CD4-positive, alpha-beta T cell treated with Interleukin-4 for 4 hours (primary cell): Measurements from ENCODE around the gene ZNF185.
"Not testable (repeated sequence)": the region's sequence is repeated elsewhere in the genome, so short reads cannot be mapped to it uniquely, and the experiment has no call there.

ENCODE experiments used
- DNase-seq: peaks from one replicate; pipeline ENCODE4 v3.0.0-alpha.2; 2020

Gene ZNF185

GRCh38 chrX:152895724-152896420 lies 2.0 kb upstream of the ZNF185 start:
- no peak for DNase-seq

- DNase-seq = no peak
Observed at GRCh38 chrX:152896450-152896849, 1.4 kb upstream of the ZNF185 start.

- no peak for DNase-seq
Observed at GRCh38 chrX:152898442-152898841, 575 bp downstream of the ZNF185 start.

GRCh38 chrX:152899111-152899873 lies 1.4 kb downstream of the ZNF185 start:
- no peak for DNase-seq

- DNase-seq = no peak
Observed at GRCh38 chrX:152899874-152900719, 2.2 kb downstream of the ZNF185 start.

GRCh38 chrX:152900937-152901445 lies 3.1 kb downstream of the ZNF185 start:
- DNase-seq = no peak

GRCh38 chrX:152901816-152902501 lies 4.1 kb downstream of the ZNF185 start:
- no peak for DNase-seq

- DNase-seq = no peak
Observed at GRCh38 chrX:152902502-152902820, 4.6 kb downstream of the ZNF185 start.

GRCh38 chrX:152903589-152903988 lies 5.7 kb downstream of the ZNF185 start:
- DNase-seq = no peak

GRCh38 chrX:152904151-152905080 lies 6.5 kb downstream of the ZNF185 start:
- DNase-seq = peak; percentile 17

- DNase-seq = no peak
Observed at GRCh38 chrX:152905081-152905420, 7.2 kb downstream of the ZNF185 start.

GRCh38 chrX:152907084-152907651 lies 9.3 kb downstream of the ZNF185 start:
- no peak for DNase-seq

- no peak for DNase-seq
Observed at GRCh38 chrX:152908486-152908885, 10.6 kb downstream of the ZNF185 start.

GRCh38 chrX:152910018-152910417 lies 12.2 kb downstream of the ZNF185 start:
- not testable (repeated sequence) for DNase-seq

GRCh38 chrX:152912106-152912505 lies 14.2 kb downstream of the ZNF185 start:
- no peak for DNase-seq

GRCh38 chrX:152912641-152913040 lies 14.8 kb downstream of the ZNF185 start:
- DNase-seq = no peak

GRCh38 chrX:152913346-152913745 lies 15.5 kb downstream of the ZNF185 start:
- DNase-seq = no peak

GRCh38 chrX:152913910-152914309 lies 16.0 kb downstream of the ZNF185 start:
- no peak for DNase-seq

GRCh38 chrX:152915541-152916241 lies 17.8 kb downstream of the ZNF185 start:
- no peak for DNase-seq

GRCh38 chrX:152917656-152918579 lies 20.1 kb downstream of the ZNF185 start:
- DNase-seq = no peak
